WTC11 (cell line): ENCODE measurements around the gene TMC3. TPM values are rescaled to one million over a fixed set of nuclear protein-coding genes. Genes with fewer than 3 reads are reported as not detected.

Experiments
- ATAC-seq: fragments of 200-7000 bp; cut with Tn5 transposase; 2 replicates; pipeline ENCODE4 v1.10.0; 2021; ENCODE audit warnings: mild to moderate bottlenecking, moderate library complexity
- CTCF ChIA-PET: fragments of 300-600 bp; sonication (Branson Sonifier 250); formaldehyde crosslinking; loops from one replicate; lab custom pipeline; 2021; ENCODE audit warnings: antibody characterized with exemption; lab: Charles Lee
- POLR2A ChIA-PET: fragments of 350-600 bp; sonication (Branson Sonifier 250); formaldehyde crosslinking; loops from one replicate; lab custom pipeline; 2021; ENCODE audit warnings: antibody characterized with exemption; lab: Charles Lee
- DNase-seq: peaks from one replicate; pipeline ENCODE4 v3.0.0; 2021; ENCODE audit warnings: low spot score
- H3K27ac Mint-ChIP-seq: 2 replicates; pipeline ENCODE4 v1.8.0; 2021; ENCODE audit warnings: mixed read lengths
- H3K27me3 Mint-ChIP-seq: 2 replicates; pipeline ENCODE4 v1.8.0; 2021; ENCODE audit warnings: low read depth, mild to moderate bottlenecking, moderate library complexity, mixed read lengths
- H3K36me3 Mint-ChIP-seq: 2 replicates; pipeline ENCODE4 v1.8.0; 2021; ENCODE audit warnings: mixed read lengths
- H3K4me1 Mint-ChIP-seq: 2 replicates; pipeline ENCODE4 v1.8.0; 2022; ENCODE audit warnings: mixed read lengths
- H3K4me3 Mint-ChIP-seq: 2 replicates; pipeline ENCODE4 v1.8.0; 2021; ENCODE audit warnings: mild to moderate bottlenecking, moderate library complexity, mixed read lengths
- H3K9me3 Mint-ChIP-seq: 2 replicates; pipeline ENCODE4 v1.8.0; 2021; ENCODE audit warnings: mixed read lengths
- CBFB ChIP-seq: sonication (generic); formaldehyde crosslinking; IDR thresholded peaks from 2 replicates; pipeline ENCODE4 v1.8.1; 2022; ENCODE audit warnings: mild to moderate bottlenecking, low read depth, missing genetic modification reagents
- JUN ChIP-seq: sonication (generic); formaldehyde crosslinking; IDR thresholded peaks from 2 replicates; pipeline ENCODE4 v1.8.0; 2023; ENCODE audit warnings: mild to moderate bottlenecking, missing genetic modification reagents
- OVOL2 ChIP-seq: fragments of 250-450 bp; sonication (Bioruptor Pico); IDR thresholded peaks from 2 replicates; pipeline ENCODE4 v1.9.0; 2021; ENCODE audit warnings: mild to moderate bottlenecking, borderline replicate concordance
- RORB ChIP-seq: fragments of 250-450 bp; sonication (Bioruptor Pico); IDR thresholded peaks from 2 replicates; pipeline ENCODE4 v1.9.0; 2021; ENCODE audit warnings: mild to moderate bottlenecking
- TP53 ChIP-seq: sonication (generic); formaldehyde crosslinking; IDR thresholded peaks from 2 replicates; pipeline ENCODE4 v1.8.1; 2023; ENCODE audit warnings: mild to moderate bottlenecking, missing genetic modification reagents
- total RNA-seq: library from RNA; stranded (reverse); gene quantifications from 3 replicates; pipeline ENCODE4 v1.2.3, GENCODE V29; 2021
- TF ChIP-seq, protein P1 (sequence below): sonication (generic); formaldehyde crosslinking; IDR thresholded peaks from 2 replicates; pipeline ENCODE4 v1.8.0; 2022; ENCODE audit warnings: mild to moderate bottlenecking, missing genetic modification reagents
- TF ChIP-seq, protein P2 (sequence below): sonication (generic); formaldehyde crosslinking; IDR thresholded peaks from 2 replicates; pipeline ENCODE4 v1.8.0; 2022; ENCODE audit warnings: mild to moderate bottlenecking, missing genetic modification reagents
- TF ChIP-seq, protein P3 (sequence below): fragments of 250-450 bp; sonication (Bioruptor Pico); IDR thresholded peaks from 2 replicates; pipeline ENCODE4 v1.9.0; 2021; ENCODE audit warnings: mild to moderate bottlenecking, borderline replicate concordance
- TF ChIP-seq, protein P4 (sequence below): fragments of 250-450 bp; sonication (Bioruptor Pico); IDR thresholded peaks from 2 replicates; pipeline ENCODE4 v1.8.0; 2021; ENCODE audit warnings: mild to moderate bottlenecking
- TF ChIP-seq, protein P5 (sequence below): sonication (generic); formaldehyde crosslinking; IDR thresholded peaks from 2 replicates; pipeline ENCODE4 v1.8.1; 2022; ENCODE audit warnings: low read depth, missing genetic modification reagents, borderline replicate concordance
- TF ChIP-seq, protein P6 (sequence below): sonication (generic); formaldehyde crosslinking; IDR thresholded peaks from 2 replicates; pipeline ENCODE4 v1.8.0; 2023; ENCODE audit warnings: mild to moderate bottlenecking, missing genetic modification reagents
- TF ChIP-seq, protein P7 (sequence below): sonication (generic); formaldehyde crosslinking; conservative IDR thresholded peaks from 2 replicates; pipeline ENCODE4 v1.8.1; 2022; ENCODE audit warnings: mild to moderate bottlenecking, missing genetic modification reagents
- TF ChIP-seq, protein P8 (sequence below): sonication (generic); formaldehyde crosslinking; IDR thresholded peaks from 2 replicates; pipeline ENCODE4 v1.8.0; 2022; ENCODE audit warnings: missing genetic modification reagents

TMC3 gene
- total RNA-seq, 1 experiment from 2014 or later: not detected

DNA sequence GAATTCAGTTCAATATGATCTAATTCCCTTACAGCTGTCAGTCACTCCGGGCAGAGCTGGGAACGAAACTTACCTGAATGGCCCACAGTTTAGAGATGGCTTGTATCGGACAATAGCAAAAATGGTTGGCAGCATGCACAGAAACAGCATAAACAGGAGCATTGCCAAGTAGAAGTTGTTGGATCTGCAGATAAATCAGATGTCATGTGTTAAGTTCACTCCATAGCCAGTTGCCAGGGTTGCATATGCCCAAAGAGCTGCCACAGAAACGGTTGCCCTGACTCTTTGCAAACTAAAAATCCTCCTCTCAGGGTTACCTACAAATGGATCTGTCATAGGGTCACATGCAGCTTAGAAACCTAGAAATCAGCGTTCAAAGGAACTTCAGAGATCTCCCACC lies 34.7 kb downstream of the TMC3 start (continued):
- TF ChIP-seq, protein P1, sequence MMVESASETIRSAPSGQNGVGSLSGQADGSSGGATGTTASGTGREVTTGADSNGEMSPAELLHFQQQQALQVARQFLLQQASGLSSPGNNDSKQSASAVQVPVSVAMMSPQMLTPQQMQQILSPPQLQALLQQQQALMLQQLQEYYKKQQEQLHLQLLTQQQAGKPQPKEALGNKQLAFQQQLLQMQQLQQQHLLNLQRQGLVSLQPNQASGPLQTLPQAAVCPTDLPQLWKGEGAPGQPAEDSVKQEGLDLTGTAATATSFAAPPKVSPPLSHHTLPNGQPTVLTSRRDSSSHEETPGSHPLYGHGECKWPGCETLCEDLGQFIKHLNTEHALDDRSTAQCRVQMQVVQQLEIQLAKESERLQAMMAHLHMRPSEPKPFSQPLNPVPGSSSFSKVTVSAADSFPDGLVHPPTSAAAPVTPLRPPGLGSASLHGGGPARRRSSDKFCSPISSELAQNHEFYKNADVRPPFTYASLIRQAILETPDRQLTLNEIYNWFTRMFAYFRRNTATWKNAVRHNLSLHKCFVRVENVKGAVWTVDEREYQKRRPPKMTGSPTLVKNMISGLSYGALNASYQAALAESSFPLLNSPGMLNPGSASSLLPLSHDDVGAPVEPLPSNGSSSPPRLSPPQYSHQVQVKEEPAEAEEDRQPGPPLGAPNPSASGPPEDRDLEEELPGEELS (CRISPR knock-in tag): no peak

DNA sequence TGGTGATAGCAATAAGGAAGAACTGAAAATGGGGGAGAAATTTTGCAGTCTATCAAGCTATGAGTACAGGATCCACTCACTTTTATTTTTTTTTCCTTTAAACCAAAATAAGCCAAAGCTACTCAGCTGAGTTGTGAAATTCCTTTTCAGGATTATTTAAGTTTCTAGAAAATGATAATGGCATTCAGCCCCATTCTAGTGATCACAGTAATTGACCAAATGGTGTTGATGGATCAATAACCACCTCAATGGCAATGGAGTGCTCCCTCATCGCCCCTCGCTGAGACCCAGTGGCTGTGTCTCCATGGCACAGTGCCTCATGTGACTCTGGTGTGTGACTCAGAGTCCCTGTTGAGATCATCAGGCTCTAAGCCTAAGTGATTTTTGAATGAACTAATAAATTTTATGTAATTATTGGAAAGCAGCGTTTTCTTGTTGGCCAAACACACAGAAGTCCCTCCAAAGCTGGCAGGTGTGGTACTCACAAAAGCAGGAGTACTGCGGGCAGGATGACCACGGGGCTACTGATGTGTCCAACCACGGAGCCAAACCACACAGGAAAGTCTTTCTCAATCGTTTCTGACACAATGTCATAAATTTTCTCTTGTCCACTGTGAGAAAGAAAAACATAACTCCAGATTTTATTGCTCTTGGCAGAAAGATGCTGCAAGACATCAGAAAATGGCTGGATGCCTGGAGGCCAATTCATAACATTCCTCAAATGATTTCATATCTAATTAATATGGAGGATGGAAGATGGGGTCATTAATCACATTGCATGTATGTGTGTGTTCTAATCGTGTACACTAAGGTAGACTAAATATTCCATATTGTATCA lies 35.6 kb downstream of the TMC3 start:
- H3K4me1 Mint-ChIP-seq: no peaks in the 10 kb centered on the region
- H3K27me3 Mint-ChIP-seq: no peaks in the 10 kb centered on the region
- no peaks in the 10 kb centered on the region for H3K9me3 Mint-ChIP-seq
- TF ChIP-seq, protein P2, sequence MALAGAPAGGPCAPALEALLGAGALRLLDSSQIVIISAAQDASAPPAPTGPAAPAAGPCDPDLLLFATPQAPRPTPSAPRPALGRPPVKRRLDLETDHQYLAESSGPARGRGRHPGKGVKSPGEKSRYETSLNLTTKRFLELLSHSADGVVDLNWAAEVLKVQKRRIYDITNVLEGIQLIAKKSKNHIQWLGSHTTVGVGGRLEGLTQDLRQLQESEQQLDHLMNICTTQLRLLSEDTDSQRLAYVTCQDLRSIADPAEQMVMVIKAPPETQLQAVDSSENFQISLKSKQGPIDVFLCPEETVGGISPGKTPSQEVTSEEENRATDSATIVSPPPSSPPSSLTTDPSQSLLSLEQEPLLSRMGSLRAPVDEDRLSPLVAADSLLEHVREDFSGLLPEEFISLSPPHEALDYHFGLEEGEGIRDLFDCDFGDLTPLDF (CRISPR knock-in tag): no peak
- TF ChIP-seq, protein P3, sequence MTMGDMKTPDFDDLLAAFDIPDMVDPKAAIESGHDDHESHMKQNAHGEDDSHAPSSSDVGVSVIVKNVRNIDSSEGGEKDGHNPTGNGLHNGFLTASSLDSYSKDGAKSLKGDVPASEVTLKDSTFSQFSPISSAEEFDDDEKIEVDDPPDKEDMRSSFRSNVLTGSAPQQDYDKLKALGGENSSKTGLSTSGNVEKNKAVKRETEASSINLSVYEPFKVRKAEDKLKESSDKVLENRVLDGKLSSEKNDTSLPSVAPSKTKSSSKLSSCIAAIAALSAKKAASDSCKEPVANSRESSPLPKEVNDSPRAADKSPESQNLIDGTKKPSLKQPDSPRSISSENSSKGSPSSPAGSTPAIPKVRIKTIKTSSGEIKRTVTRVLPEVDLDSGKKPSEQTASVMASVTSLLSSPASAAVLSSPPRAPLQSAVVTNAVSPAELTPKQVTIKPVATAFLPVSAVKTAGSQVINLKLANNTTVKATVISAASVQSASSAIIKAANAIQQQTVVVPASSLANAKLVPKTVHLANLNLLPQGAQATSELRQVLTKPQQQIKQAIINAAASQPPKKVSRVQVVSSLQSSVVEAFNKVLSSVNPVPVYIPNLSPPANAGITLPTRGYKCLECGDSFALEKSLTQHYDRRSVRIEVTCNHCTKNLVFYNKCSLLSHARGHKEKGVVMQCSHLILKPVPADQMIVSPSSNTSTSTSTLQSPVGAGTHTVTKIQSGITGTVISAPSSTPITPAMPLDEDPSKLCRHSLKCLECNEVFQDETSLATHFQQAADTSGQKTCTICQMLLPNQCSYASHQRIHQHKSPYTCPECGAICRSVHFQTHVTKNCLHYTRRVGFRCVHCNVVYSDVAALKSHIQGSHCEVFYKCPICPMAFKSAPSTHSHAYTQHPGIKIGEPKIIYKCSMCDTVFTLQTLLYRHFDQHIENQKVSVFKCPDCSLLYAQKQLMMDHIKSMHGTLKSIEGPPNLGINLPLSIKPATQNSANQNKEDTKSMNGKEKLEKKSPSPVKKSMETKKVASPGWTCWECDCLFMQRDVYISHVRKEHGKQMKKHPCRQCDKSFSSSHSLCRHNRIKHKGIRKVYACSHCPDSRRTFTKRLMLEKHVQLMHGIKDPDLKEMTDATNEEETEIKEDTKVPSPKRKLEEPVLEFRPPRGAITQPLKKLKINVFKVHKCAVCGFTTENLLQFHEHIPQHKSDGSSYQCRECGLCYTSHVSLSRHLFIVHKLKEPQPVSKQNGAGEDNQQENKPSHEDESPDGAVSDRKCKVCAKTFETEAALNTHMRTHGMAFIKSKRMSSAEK (CRISPR knock-in tag): no peak
- TF ChIP-seq, protein P4, sequence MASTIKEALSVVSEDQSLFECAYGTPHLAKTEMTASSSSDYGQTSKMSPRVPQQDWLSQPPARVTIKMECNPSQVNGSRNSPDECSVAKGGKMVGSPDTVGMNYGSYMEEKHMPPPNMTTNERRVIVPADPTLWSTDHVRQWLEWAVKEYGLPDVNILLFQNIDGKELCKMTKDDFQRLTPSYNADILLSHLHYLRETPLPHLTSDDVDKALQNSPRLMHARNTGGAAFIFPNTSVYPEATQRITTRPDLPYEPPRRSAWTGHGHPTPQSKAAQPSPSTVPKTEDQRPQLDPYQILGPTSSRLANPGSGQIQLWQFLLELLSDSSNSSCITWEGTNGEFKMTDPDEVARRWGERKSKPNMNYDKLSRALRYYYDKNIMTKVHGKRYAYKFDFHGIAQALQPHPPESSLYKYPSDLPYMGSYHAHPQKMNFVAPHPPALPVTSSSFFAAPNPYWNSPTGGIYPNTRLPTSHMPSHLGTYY (CRISPR knock-in tag): no peak
- TF ChIP-seq, protein P5, sequence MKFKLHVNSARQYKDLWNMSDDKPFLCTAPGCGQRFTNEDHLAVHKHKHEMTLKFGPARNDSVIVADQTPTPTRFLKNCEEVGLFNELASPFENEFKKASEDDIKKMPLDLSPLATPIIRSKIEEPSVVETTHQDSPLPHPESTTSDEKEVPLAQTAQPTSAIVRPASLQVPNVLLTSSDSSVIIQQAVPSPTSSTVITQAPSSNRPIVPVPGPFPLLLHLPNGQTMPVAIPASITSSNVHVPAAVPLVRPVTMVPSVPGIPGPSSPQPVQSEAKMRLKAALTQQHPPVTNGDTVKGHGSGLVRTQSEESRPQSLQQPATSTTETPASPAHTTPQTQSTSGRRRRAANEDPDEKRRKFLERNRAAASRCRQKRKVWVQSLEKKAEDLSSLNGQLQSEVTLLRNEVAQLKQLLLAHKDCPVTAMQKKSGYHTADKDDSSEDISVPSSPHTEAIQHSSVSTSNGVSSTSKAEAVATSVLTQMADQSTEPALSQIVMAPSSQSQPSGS (CRISPR knock-in tag): no peak
- TF ChIP-seq OVOL2 (CRISPR knock-in tag) (no peak), JUN (CRISPR knock-in tag) (no peak), CBFB (no peak), RORB (CRISPR knock-in tag) (no peak), TP53 (CRISPR knock-in tag) (no peak)
- TF ChIP-seq, protein P6, sequence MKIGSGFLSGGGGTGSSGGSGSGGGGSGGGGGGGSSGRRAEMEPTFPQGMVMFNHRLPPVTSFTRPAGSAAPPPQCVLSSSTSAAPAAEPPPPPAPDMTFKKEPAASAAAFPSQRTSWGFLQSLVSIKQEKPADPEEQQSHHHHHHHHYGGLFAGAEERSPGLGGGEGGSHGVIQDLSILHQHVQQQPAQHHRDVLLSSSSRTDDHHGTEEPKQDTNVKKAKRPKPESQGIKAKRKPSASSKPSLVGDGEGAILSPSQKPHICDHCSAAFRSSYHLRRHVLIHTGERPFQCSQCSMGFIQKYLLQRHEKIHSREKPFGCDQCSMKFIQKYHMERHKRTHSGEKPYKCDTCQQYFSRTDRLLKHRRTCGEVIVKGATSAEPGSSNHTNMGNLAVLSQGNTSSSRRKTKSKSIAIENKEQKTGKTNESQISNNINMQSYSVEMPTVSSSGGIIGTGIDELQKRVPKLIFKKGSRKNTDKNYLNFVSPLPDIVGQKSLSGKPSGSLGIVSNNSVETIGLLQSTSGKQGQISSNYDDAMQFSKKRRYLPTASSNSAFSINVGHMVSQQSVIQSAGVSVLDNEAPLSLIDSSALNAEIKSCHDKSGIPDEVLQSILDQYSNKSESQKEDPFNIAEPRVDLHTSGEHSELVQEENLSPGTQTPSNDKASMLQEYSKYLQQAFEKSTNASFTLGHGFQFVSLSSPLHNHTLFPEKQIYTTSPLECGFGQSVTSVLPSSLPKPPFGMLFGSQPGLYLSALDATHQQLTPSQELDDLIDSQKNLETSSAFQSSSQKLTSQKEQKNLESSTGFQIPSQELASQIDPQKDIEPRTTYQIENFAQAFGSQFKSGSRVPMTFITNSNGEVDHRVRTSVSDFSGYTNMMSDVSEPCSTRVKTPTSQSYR: no peak
- TF ChIP-seq, protein P7, sequence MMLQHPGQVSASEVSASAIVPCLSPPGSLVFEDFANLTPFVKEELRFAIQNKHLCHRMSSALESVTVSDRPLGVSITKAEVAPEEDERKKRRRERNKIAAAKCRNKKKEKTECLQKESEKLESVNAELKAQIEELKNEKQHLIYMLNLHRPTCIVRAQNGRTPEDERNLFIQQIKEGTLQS (CRISPR knock-in tag): no peak
- TF ChIP-seq, protein P8, sequence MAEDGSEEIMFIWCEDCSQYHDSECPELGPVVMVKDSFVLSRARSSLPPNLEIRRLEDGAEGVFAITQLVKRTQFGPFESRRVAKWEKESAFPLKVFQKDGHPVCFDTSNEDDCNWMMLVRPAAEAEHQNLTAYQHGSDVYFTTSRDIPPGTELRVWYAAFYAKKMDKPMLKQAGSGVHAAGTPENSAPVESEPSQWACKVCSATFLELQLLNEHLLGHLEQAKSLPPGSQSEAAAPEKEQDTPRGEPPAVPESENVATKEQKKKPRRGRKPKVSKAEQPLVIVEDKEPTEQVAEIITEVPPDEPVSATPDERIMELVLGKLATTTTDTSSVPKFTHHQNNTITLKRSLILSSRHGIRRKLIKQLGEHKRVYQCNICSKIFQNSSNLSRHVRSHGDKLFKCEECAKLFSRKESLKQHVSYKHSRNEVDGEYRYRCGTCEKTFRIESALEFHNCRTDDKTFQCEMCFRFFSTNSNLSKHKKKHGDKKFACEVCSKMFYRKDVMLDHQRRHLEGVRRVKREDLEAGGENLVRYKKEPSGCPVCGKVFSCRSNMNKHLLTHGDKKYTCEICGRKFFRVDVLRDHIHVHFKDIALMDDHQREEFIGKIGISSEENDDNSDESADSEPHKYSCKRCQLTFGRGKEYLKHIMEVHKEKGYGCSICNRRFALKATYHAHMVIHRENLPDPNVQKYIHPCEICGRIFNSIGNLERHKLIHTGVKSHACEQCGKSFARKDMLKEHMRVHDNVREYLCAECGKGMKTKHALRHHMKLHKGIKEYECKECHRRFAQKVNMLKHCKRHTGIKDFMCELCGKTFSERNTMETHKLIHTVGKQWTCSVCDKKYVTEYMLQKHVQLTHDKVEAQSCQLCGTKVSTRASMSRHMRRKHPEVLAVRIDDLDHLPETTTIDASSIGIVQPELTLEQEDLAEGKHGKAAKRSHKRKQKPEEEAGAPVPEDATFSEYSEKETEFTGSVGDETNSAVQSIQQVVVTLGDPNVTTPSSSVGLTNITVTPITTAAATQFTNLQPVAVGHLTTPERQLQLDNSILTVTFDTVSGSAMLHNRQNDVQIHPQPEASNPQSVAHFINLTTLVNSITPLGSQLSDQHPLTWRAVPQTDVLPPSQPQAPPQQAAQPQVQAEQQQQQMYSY (CRISPR knock-in tag): no peak
- no peak for DNase-seq
- H3K4me3 Mint-ChIP-seq: no peak overlapping the region
- no peaks in the 10 kb centered on the region for H3K36me3 Mint-ChIP-seq
- no peak overlapping the region for H3K27ac Mint-ChIP-seq
- no peak for ATAC-seq
- CTCF ChIA-PET: interaction anchor here (2.1 kb wide), 1 partner anchor 72 kb away, joined by 5 read pairs; no protein-coding TSS in a partner anchor
- POLR2A ChIA-PET: no interaction called here
